HEK293T (cell line): ENCODE data around the gene PKNOX2.

Experiments used
- BHLHE40 ChIP-seq: fragments of 450-650 bp; IDR thresholded peaks from 2 replicates; pipeline ENCODE4 v1.6.1; 2016; ENCODE audit warnings: mild to moderate bottlenecking, moderate library complexity, borderline replicate concordance
- ELF4 ChIP-seq: fragments of 450-650 bp; IDR thresholded peaks from 2 replicates; pipeline ENCODE4 v1.6.1; 2017; ENCODE audit warnings: antibody characterized with exemption
- FOXM1 ChIP-seq: fragments of 450-650 bp; IDR thresholded peaks from 2 replicates; pipeline ENCODE4 v1.6.1; 2017; ENCODE audit warnings: mild to moderate bottlenecking, borderline replicate concordance
- HDGF ChIP-seq: fragments of 450-650 bp; IDR thresholded peaks from 2 replicates; pipeline ENCODE4 v1.6.1; 2017; ENCODE audit warnings: antibody characterized with exemption, borderline replicate concordance
- SUZ12 ChIP-seq: fragments of 450-650 bp; IDR thresholded peaks from 2 replicates; pipeline ENCODE4 v1.6.1; 2016; ENCODE audit warnings: mild to moderate bottlenecking

- TF ChIP-seq SUZ12 (no peak), HDGF (no peak), ELF4 (no peak), FOXM1 (no peak), BHLHE40 (no peak)
Measured at GRCh38 chr11:125272821-125273220, 108.3 kb downstream of the PKNOX2 start.
